Right lobe of liver (tissue), 4 donors: ENCODE results near the gene MED26.

Experiments
- POLR2A ChIP-seq: fragments of 450-650 bp; IDR thresholded peaks from one replicate; pipeline ENCODE4 v1.6.1; 2017; ENCODE audit warnings: antibody characterized with exemption, mild to moderate bottlenecking
- TF ChIP-seq, protein P1 (sequence below), 4 donors: fragments of 200-600 bp in 3 of 4; fragments of 450-650 bp in 1 of 4; IDR thresholded peaks; one replicate each; pipeline versions ENCODE4 v1.5.1 to v1.8.0; 2016 to 2022; ENCODE audit warnings: antibody characterized with exemption in 4 of 4, mild to moderate bottlenecking in 2 of 4
- donor health status: DM: no; HTN: no; CAD: no.
- donor health status: DM: no; HTN: no; CAD: no.
- donor health status: DM: no; HTN: yes; CAD: no.

DNA sequence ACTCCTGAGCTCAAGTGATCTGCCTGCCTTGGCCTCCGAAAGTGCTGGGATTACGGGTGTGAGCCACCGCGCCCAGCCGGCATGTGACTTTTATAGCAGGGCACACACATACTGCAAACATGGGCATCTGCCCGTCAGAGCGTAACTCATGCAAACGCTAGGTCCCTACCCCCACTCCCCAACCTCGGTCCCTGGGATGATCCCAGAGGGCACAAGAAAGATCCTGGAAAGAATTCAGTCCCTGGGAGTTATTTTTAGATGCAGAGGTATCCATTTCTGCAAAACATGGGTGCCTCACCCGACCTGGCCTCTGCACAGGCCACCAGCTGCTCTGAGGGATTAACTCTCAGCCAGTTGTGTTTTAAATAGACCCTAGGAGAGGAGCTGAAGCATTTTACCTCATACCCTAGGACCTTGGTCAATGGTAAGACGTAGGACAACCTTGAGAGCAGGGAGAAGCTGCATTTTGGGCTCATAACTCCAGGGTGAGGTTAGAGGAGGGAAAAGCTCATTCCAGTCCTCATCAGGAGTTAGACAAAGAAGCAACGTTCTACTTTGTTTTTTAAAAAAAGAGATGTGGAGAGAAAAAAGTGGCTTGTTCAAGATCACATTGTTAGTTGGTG is 43.8 kb upstream of the MED26 start:
- no peak for TF ChIP-seq POLR2A
- TF ChIP-seq, protein P1, sequence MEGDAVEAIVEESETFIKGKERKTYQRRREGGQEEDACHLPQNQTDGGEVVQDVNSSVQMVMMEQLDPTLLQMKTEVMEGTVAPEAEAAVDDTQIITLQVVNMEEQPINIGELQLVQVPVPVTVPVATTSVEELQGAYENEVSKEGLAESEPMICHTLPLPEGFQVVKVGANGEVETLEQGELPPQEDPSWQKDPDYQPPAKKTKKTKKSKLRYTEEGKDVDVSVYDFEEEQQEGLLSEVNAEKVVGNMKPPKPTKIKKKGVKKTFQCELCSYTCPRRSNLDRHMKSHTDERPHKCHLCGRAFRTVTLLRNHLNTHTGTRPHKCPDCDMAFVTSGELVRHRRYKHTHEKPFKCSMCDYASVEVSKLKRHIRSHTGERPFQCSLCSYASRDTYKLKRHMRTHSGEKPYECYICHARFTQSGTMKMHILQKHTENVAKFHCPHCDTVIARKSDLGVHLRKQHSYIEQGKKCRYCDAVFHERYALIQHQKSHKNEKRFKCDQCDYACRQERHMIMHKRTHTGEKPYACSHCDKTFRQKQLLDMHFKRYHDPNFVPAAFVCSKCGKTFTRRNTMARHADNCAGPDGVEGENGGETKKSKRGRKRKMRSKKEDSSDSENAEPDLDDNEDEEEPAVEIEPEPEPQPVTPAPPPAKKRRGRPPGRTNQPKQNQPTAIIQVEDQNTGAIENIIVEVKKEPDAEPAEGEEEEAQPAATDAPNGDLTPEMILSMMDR (IDR thresholded peaks at IDR 0.05): no peak
